Measurements from ENCODE around the gene SUMO4.

- TF ChIP-seq POLR2AphosphoS5 (IDR thresholded peaks at IDR 0.05) (no peak), POLR2A (IDR thresholded peaks at IDR 0.05) (no peak), EP300 (IDR thresholded peaks at IDR 0.05) (no peak)
- TF ChIP-seq, protein P1, sequence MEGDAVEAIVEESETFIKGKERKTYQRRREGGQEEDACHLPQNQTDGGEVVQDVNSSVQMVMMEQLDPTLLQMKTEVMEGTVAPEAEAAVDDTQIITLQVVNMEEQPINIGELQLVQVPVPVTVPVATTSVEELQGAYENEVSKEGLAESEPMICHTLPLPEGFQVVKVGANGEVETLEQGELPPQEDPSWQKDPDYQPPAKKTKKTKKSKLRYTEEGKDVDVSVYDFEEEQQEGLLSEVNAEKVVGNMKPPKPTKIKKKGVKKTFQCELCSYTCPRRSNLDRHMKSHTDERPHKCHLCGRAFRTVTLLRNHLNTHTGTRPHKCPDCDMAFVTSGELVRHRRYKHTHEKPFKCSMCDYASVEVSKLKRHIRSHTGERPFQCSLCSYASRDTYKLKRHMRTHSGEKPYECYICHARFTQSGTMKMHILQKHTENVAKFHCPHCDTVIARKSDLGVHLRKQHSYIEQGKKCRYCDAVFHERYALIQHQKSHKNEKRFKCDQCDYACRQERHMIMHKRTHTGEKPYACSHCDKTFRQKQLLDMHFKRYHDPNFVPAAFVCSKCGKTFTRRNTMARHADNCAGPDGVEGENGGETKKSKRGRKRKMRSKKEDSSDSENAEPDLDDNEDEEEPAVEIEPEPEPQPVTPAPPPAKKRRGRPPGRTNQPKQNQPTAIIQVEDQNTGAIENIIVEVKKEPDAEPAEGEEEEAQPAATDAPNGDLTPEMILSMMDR (IDR thresholded peaks at IDR 0.05), result no peak
These were observed 37.1 kb downstream of the SUMO4 start for GRCh38 chr6:149437212-149437611.
